ENCODE measurements around the gene NAIF1. TPM values are rescaled to one million over a fixed set of nuclear protein-coding genes. Genes with fewer than 3 reads are reported as not detected.
"Not testable (repeated sequence)": the region's sequence is repeated elsewhere in the genome, so short reads cannot be mapped to it uniquely, and the experiment has no call there.

The NAIF1 gene
- polyA plus RNA-seq, 1 donor = 7.4 TPM

DNA sequence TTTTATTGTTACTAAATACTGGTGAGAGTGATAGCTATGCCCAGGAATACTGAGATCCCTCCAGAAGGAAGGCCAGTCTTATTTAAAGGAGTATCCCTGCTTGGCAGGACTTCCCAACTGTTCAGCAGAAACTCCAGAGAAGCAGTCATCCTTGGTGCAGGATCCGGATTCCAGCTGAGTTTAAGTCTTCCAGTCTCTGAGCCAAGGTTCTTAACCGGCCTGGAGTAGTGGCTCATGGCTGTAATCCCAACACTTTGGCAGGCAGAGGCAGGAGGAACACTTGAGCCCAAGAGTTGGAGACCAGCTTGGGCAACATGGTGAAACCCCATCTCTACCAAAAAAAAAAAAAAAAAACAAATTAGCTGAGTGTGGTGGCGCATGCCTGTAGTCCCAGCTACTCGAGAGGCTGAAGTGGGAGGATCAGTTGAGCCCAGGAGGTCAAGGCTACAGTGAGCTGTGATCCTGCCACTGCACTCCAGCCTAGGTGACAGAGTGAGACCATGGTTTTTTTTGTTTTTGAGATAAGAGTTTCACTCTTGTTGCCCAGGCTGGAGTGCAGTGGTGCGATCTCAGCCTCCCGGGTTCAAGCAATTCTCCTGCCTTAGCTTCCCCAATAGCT is 7.6 kb downstream of the NAIF1 start:
- DNase-seq (ENCODE audit: low read depth) = no peak

DNA sequence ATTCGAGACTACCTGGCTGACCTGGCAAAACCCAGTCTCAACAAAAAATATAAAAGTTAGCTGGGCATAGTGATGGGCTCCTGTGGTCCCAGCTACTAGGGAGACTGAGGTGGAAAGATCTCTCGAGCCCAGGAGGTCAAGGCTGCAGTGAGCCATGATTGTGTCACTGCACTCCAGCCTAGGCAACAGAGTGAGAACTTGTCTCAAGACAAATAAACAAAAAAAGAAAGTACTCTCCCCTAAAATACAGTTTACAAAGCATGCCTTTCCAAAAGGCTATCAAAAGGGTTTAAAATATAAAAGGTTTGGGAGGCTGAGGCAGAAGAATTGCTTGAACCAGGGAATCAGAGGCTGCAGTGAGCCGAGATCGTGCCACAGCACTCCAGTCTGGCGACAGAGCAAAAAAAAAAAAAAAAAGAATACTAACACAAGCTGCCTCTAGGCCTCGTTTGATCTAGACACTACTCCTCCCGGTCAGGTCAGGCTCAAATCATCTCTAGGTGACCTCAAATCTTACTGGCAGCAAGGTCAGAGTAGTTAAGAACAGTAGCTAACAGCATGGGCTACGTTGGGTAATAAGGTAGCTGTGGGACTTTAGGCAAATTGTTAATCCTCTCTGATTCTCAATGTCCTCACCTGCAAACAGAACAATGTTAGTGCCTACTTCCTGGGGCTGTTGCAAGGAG is 9.3 kb downstream of the NAIF1 start:
- DNase-seq (ENCODE audit: low read depth) = no peak

DNA sequence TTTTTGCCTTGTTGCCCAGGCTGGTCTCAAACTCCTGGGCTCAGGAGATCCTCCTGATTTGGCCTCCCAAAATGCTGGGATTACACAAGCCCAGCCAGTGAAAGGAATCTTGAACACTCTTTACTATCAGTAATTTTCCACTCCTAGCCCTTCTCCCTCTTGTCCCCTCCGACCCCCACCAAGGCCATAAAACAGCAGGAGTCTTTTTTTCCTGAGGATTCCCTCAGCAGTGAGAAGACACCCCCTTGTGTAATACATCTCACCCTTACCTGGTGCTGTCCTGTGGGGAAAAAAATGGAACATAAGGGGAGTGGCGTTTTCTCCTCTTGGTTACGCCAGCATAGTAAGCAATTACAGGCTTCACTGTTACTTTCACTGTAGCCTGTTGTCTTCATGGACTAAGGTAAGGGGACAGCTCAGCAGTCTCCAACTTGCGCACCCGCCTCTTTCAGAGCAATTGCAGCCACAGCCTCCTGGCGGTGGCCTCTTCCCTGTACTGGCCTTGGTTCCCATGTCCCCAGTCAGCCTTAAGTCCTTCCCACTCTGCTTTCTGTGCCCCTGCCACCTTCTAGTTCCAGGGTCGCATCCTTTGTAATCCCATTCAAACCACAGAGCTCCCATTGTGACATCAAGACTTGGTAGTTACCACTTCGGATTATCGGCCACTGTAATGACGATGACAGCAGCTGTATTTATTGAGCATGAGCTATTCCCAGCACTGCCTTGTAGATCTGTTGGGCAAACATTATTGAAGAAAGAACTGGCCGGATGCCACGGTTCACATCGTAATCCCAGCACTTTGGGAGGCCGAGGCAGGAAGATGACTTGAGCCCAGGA is 10.0 kb downstream of the NAIF1 start:
- no peak for DNase-seq (ENCODE audit: low read depth)

DNA sequence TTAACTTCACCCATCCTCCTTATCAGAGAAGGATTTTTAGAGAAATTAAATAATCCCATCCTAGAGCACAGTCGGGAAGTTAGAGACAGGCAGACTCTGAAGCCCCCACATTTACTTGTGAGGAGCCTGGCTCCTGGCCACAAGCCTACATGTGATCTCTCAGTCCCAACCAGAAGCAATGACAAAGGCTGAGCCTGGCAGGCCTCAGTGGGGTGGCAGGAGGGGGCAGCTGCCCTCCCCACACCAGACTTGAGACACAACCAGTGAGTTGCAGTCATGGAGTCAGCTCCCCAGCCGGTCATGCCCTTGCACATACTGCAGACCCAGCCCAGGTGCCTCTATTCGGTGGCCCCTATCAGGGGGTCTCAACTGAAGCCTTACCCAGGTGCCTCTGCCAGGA is 11.0 kb downstream of the NAIF1 start:
- no peak for DNase-seq (ENCODE audit: low read depth)

DNA sequence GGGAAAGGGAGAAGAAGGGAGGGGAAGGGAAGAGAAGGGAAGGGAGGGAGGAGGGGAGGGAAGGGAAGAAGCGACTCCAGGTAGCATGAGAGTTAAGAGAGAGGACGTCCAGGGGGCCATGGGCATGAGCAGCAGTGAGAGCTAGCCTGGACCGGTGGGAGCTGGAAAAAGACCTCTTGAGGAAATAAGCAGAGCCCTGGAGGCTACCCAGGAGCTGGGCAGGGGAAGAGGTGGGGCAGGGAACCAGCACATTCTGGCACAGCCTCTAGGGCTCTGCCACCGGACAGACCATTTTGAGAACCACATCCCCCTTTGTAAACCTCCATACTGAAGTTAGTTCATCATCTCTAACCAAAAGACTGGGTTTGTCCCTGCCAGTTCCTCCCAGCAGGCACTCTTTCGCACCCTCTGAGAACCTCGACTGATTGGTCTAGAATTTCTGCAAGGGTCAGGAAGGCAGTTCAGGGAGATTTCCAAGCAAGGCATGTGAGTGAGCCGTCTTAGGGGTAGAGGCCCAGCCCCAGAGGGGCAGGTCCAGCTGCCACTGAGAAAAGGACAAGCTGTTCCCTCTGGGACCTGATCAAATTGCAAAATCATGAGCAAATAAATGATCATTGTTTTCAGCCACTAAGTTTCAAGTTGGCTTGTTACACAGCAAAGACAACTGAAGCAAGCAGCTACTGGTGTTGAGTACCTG is 11.6 kb downstream of the NAIF1 start:
- no peak for DNase-seq (ENCODE audit: low read depth)

DNA sequence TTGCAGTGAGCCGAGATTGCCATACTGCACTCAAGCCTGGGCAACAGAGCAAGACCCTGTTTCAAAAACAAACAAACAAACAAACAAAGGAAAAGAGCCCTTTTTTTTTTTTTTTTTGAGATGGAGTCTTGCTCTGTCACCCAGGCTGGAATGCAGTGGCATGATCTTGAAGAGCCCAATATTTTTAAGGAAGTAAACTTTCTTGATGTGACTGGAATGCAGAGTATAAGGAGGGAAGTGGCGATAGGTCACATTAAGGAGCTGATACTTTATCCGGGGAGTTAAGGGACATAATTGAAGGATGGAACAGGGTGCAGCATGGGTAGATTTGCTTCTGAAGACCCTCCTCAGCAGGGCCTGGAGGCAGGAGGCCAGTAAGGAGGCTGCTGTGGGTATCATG is 13.0 kb downstream of the NAIF1 start:
- no peak for DNase-seq (ENCODE audit: low read depth)

DNA sequence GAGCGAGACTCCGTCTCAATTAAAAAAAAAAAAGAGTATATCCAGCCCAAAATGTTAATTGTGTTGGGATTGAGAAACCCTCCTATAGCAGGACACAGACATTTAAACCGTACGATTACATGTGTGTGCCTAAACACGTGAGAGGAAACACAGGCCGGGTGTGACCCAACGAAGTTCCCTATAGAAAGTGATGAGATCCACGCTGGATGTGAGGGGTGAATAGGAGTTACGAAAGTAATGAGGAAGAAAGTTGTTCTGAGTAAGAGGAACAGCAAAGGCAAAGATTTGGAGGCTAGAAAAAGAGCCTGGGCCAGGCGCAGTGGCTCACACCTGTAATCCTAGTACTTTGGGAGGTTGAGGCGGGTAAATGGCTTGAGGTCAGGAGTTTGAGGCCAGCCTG is 13.6 kb downstream of the NAIF1 start:
- DNase-seq (ENCODE audit: low read depth) = no peak

DNA sequence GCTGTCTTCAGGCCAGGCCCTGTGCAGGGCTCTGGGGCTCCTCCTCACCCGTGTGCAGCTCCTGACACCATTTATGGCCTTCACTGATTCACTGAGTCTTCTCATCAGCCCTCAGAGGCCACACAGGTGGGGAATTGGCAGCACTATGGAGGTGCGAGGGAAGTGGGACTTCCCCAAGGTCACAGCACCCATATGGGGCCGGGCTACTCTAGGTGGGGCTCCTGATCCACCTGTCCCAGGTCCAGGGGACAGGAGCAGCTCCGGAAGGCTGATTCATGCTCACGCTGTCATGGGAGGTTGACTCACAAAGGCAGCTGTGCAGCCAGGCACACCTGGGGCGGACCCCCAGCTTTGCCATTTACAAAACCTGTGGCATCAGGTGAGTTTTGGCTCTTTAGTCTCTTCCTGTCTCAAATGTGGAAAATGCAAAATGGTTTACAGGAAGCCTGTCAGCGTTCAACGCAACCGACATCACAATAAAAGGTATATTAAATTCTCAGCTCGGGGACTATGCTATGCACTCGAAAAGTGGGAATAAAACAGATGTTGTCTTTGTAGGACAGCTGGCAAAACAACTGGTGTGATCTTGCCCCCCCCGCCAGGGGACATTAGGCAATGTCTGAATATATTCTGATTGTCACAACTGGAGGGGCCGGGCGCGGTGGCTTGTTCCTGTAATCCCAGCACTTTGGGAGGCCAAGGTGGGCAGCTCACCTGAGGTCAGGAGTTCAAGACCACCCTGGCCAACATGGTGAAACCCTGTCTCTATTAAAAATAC is 15.0 kb downstream of the NAIF1 start:
- DNase-seq (ENCODE audit: low read depth) = no peak

DNA sequence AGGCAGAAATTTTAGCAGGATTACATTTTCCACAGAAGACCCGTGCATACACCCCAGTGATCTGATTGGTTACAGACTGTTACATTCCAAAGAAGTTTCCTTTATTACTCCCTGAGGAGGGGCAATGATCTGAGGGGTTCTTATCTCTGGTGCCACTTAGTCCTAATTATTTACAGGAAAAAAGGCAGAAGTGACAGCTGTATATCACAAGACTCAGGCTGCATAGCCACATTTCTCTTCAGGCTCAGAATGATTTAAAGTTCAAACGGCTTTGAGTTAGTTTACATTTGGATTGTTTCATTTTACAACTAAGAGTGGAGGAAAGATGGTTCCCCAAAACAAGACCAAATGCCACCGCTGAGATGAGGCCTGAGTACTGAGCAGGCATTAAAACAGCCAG is 17.3 kb downstream of the NAIF1 start:
- no peak for DNase-seq (ENCODE audit: low read depth)

DNA sequence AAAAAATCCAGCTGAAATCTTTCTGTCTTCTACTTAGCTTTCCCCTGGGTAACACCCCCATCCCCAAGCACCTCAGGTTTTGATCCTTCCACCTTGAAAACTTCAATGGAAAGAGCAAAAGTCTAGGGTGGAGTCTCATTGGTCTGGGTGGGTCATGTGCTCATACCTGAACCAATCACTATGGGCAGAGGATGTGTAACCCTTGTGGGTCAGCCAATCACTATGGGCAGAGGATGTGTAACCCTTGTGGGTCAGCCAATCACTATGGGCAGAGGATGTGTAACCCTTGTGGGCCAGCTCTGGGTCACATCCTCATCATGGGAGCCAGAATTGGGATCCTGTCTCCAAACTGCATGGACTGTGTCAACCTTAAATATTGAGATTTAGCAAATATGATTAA is 18.5 kb downstream of the NAIF1 start:
- DNase-seq (ENCODE audit: low read depth) = no peak

DNA sequence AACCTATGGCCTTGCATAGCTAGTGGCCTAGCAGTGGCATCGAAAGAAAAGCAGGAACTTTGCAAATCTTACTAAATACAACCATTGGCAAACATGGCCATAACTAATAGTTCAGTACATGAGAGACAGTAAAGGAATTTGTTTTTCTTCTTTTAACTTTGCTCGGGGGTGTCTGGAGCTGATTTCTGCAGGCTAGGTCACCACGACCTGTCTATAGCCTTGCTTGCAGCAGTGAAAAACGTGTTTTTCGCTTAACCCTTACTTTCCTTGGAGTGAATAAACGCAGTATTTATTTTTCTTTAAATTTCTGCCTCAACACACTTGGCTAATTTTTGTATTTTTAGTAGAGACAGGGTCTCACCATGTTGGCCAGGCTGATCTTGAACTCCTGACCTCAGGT is 19.9 kb downstream of the NAIF1 start:
- DNase-seq (ENCODE audit: low read depth) = no peak

DNA sequence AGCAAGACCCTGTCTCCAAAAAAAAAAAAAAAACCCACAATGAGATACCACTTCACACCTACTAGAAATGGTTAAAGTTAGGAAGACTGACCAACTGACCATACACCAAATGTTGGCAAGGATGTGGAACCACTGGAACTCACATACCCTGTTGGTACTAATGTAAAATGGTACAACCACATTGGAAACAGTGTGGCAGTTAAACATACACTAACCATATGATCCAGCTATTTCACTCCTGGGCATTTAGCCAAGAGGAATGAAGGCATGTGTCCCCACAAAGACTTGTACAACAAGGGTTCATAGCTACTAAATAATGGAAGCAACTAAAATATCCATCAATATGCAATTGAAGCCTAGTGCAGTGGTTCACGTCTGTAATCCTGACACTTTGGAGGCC is 21.3 kb downstream of the NAIF1 start:
- no peak for DNase-seq (ENCODE audit: low read depth)

DNA sequence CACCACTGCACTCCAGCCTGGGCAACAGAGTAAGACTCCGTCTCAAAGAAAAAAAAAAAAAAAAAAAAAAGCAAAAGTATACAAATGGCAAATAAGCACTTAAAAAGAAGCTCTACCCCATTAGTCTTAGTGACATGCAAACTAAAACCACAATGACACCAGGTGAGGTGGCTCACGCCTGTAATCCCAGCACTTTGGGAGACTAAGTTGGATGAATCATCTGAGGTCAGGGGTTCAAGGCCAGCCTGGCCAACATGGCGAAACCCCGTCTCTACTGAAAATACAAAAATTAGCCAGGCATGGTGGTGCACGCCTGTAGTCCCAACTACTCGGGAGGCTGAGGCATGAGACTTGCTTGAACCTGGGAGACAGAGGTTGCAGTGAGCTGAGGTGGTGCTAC is 21.7 kb downstream of the NAIF1 start:
- not testable (repeated sequence) for DNase-seq (ENCODE audit: low read depth)

DNA sequence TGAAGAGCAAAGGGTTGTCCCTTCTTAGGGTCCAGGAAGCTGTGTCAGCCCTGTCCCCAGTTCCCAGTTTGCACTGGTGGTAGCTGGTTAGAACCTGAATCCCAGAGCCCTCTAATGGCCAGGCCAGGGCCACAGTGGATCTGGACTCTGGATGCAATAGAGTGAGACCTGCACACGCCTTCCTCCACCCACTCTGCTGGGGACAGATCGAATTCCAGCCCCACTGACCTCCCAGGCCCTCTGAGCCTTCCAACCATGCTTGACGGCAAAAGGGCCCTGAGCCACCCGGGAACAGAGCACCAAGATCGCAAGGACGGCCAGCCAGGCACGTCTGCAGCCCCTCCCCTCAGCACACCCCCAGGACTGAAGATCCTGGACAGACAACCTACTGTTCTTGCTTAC is 23.7 kb downstream of the NAIF1 start:
- no peak for DNase-seq (ENCODE audit: low read depth)

DNA sequence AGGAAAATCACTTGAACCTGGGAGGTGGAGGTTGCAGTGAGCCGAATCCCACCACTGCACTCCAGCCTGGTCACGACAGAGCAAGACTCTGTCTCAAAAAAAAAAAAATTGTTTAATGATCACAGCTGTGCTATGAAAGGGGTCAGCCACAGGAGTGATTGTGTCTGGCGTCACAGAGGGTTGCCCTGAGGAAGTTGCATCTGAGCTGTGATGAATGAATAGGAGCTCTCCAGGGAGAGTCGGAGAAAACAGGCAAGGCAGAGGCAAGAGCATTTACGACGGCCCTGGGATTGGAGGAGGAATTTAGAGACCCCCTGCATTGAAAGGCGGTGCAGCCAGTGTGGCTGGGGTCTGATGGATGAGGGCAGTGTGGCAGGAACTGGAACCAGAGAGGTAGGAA is 25.1 kb downstream of the NAIF1 start:
- no peak for DNase-seq (ENCODE audit: low read depth)

DNA sequence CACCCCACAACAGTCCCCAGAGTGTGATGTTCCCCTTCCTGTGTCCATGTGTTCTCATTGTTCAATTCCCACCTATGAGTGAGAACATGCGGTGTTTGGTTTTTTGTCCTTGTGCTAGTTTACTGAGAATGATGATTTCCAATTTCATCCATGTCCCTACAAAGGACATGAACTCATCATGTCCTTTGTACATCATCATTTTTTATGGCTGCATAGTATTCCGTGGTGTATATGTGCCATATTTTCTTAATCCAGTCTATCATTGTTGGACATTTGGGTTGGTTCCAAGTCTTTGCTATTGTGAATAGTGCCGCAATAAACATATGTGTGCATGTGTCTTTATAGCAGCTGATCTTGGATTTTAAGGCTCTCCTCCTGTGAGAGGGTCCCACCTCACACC is 26.3 kb downstream of the NAIF1 start:
- DNase-seq (ENCODE audit: low read depth) = not testable (repeated sequence)

DNA sequence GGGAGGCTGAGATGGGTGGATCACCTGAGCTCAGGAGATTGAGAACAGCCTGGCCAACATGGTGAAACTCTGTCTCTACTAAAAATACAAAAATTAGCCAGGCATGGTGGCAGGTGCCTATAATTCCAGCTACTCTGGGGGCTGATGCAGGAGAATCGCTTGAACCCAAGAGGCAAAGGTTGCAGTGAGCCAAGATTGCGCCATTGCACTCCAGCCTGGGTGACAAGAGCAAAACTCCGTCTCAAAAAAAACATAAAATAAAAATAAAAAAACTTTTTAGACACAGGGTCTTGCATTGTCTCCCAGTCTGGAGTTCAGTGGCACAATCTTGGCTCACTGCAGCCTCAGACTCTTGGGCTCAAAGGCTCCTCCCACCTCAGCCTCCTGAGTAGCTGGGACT is 30.6 kb downstream of the NAIF1 start:
- DNase-seq (ENCODE audit: low read depth) = not testable (repeated sequence)

DNA sequence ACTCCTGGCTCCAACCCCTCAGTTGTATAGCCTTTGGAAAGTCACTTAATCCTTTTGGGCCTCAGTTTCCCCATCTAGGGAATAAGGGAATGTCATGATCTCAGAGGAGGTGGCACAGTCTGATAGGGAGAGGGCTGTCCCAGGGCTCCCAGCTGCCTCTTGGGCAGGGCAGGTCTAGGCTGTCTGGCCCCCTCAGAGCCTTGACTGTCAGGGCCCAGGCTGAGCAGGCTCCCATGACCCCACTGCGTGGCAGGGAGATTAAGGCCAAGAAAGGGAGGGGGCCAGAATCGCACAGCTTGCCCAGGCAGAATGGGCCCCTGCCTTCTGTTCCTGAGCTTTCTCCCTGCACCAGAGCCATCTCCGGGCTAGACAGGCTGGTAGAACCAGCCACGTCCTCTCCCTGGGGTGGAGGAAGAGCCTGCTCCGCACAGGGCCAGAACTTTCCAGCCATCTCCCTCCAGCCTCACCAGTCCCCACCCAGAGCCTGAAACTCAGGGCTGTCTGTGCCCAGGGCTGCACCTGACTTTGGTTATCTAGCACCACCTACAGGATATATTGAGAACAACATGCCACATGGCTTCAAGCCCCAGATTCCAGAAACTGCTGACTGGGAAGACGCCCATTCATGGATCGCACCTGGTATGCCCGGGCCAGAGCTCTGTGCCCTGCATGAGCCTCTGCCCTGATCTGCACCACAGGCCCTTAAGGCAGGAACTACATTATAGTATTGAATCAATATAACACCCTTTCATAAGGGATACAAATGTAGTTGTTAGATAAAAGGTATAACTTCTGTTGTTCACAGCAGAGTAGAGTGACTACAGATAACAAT is 32.1 kb downstream of the NAIF1 start:
- DNase-seq (ENCODE audit: low read depth) = peak; percentile 39

DNA sequence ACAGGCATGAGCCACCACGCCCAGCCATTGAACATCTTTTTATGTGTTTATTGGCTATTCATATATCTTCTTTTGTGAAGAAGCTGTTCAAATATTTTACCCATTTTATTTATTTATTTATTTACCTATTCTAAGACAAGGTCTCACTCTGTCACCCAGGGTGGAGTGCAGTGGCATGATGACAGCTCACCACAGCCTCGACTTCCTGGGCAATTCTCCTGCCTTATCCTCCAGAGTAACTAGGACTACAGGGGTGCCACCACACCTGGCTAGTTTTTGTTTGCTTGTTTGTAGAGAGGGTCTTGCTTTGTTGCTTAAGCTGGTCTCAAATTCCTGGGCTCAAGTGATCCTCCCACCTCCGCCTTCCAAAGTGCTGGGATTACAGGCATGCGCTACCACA is 33.5 kb downstream of the NAIF1 start:
- no peak for DNase-seq (ENCODE audit: low read depth)

DNA sequence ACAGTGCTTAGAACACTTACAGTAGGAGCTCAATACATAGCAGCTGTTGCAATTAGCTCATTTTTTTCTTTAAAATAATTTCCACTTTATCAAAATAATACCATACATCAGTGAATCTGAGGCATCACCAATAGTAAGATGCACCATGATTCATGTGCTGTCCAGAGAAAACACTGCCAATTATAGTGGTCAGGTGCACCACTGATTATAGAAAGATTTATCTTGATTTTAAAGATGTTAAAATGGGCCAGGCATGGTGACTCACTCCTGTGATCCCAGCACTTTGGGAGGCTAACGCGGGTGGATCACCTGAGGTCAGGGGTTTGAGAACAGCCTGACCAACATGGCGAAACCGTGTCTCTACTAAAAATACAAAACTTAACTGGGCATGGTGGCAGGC is 39.4 kb downstream of the NAIF1 start:
- no peak for DNase-seq (ENCODE audit: low read depth)
